H9 (cell line): ENCODE measurements around the gene SH3TC2. TPM values are rescaled to one million over a fixed set of nuclear protein-coding genes. Genes with fewer than 3 reads are reported as not detected.

ENCODE experiments used
- DNase-seq: peaks from one replicate; pipeline ENCODE4 v3.0.0-alpha.2; 2017
- H2AFZ ChIP-seq: one replicate; pipeline ENCODE4 v1.6.1; 2013; ENCODE audit warnings: mild to moderate bottlenecking, low read length, control low read depth, moderate library complexity
- H2AK5ac ChIP-seq: 2 replicates; pipeline ENCODE4 v1.6.1; 2013; ENCODE audit warnings: low read length, control low read depth, mixed read lengths; ENCODE audit not compliant: insufficient read length
- H2BK120ac ChIP-seq: one replicate; pipeline ENCODE4 v1.6.1; 2013; ENCODE audit warnings: low read depth, mild to moderate bottlenecking, low read length, control low read depth, inconsistent platforms; ENCODE audit not compliant: poor library complexity, severe bottlenecking
- H2BK12ac ChIP-seq: 2 replicates; pipeline ENCODE4 v1.6.1; 2013; ENCODE audit warnings: low read length, control low read depth, mixed read lengths, low read depth; ENCODE audit not compliant: insufficient read length
- H2BK15ac ChIP-seq: 2 replicates; pipeline ENCODE4 v1.6.1; 2013; ENCODE audit warnings: low read depth, low read length, control low read depth
- H2BK20ac ChIP-seq: one replicate; pipeline ENCODE4 v1.6.1; 2013; ENCODE audit warnings: low read depth, mild to moderate bottlenecking, low read length, control low read depth, inconsistent platforms; ENCODE audit not compliant: poor library complexity, severe bottlenecking
- H2BK5ac ChIP-seq: 2 replicates; pipeline ENCODE4 v1.6.1; 2013; ENCODE audit warnings: low read length, control low read depth, mixed read lengths; ENCODE audit not compliant: insufficient read length
- H3K14ac ChIP-seq: 2 replicates; pipeline ENCODE4 v1.6.1; 2013; ENCODE audit warnings: low read length, control low read depth; ENCODE audit not compliant: insufficient read depth
- H3K18ac ChIP-seq: 2 replicates; pipeline ENCODE4 v1.6.1; 2013; ENCODE audit warnings: low read depth, mild to moderate bottlenecking, mixed read lengths, low read length, control low read depth; ENCODE audit not compliant: insufficient read length
- H3K23ac ChIP-seq: 2 replicates; pipeline ENCODE4 v1.6.1; 2013; ENCODE audit warnings: low read length, control low read depth, mixed read lengths, low read depth; ENCODE audit not compliant: insufficient read length
- H3K23me2 ChIP-seq: 2 replicates; pipeline ENCODE4 v1.6.1; 2013; ENCODE audit warnings: low read depth, mild to moderate bottlenecking, mixed read lengths, low read length, control low read depth; ENCODE audit not compliant: insufficient read length, poor library complexity, severe bottlenecking
- H3K27ac ChIP-seq: 2 replicates; pipeline ENCODE4 v1.5.1; 2013; ENCODE audit warnings: low read length, control low read depth, mixed read lengths, low read depth; ENCODE audit not compliant: insufficient read length
- H3K27me3 ChIP-seq: 2 replicates; pipeline ENCODE4 v1.6.1; 2013; ENCODE audit warnings: low read length, control low read depth, inconsistent platforms; ENCODE audit not compliant: insufficient read depth
- H3K4ac ChIP-seq: 2 replicates; pipeline ENCODE4 v1.6.1; 2013; ENCODE audit warnings: low read depth, mild to moderate bottlenecking, control low read depth, inconsistent platforms, low read length, moderate library complexity
- H3K4me1 ChIP-seq: 2 replicates; pipeline ENCODE4 v1.6.1; 2013; ENCODE audit warnings: low read length, control low read depth, inconsistent platforms; ENCODE audit not compliant: insufficient read depth
- H3K4me2 ChIP-seq: 2 replicates; pipeline ENCODE4 v1.6.1; 2013; ENCODE audit warnings: low read length, control low read depth, mixed read lengths; ENCODE audit not compliant: insufficient read length, insufficient read depth
- H3K56ac ChIP-seq: 2 replicates; pipeline ENCODE4 v1.6.1; 2013; ENCODE audit warnings: low read depth, mild to moderate bottlenecking, mixed read lengths, low read length, control low read depth; ENCODE audit not compliant: insufficient read length
- H3K79me1 ChIP-seq: 2 replicates; pipeline ENCODE4 v1.6.1; 2013; ENCODE audit warnings: low read depth, mild to moderate bottlenecking, moderate library complexity, low read length, control low read depth, inconsistent platforms; ENCODE audit not compliant: insufficient read depth, poor library complexity, severe bottlenecking
- H3K79me2 ChIP-seq: 2 replicates; pipeline ENCODE4 v1.6.1; 2013; ENCODE audit warnings: low read length, control low read depth, inconsistent platforms; ENCODE audit not compliant: insufficient read depth
- H3K9ac ChIP-seq: 2 replicates; pipeline ENCODE4 v1.6.1; 2013; ENCODE audit warnings: low read length, control low read depth, mixed read lengths; ENCODE audit not compliant: insufficient read length; ENCODE audit errors: extremely low read depth
- H3K9me3 ChIP-seq: one replicate; pipeline ENCODE4 v1.6.1; 2013; ENCODE audit warnings: low read depth, low read length, inconsistent platforms; ENCODE audit not compliant: control insufficient read depth
- H3T11ph ChIP-seq: one replicate; pipeline ENCODE4 v1.6.1; 2013; ENCODE audit warnings: mild to moderate bottlenecking, low read length, control low read depth, inconsistent platforms
- H4K20me1 ChIP-seq: one replicate; pipeline ENCODE4 v1.6.1; 2013; ENCODE audit not compliant: control insufficient read depth, insufficient read length, insufficient read depth
- H4K5ac ChIP-seq: 2 replicates; pipeline ENCODE4 v1.6.1; 2013; ENCODE audit warnings: low read depth, mild to moderate bottlenecking, mixed read lengths, low read length, control low read depth; ENCODE audit not compliant: insufficient read length
- H4K8ac ChIP-seq: replicated peaks from 2 replicates; pipeline ENCODE4 v1.6.1; 2013; ENCODE audit warnings: low read length, control low read depth, mixed read lengths, low read depth; ENCODE audit not compliant: insufficient read length
- H4K91ac ChIP-seq: 2 replicates; pipeline ENCODE4 v1.6.1; 2013; ENCODE audit warnings: low read depth, mild to moderate bottlenecking, moderate library complexity, mixed read lengths, low read length, control low read depth; ENCODE audit not compliant: insufficient read length
- H3K27ac Mint-ChIP-seq, 3 experiments: 2 replicates in 2 of 3; 3 replicates in 1 of 3; pipeline ENCODE4 v1.8.0; 2020 to 2021; ENCODE audit warnings: mixed read lengths in 3 of 3, mild to moderate bottlenecking in 1 of 3, moderate library complexity in 1 of 3
- H3K27me3 Mint-ChIP-seq: 2 replicates; pipeline ENCODE4 v1.8.0; 2021; ENCODE audit warnings: low read depth, mild to moderate bottlenecking, moderate library complexity, mixed read lengths
- H3K36me3 Mint-ChIP-seq, 3 experiments: 2 replicates in 2 of 3; 3 replicates in 1 of 3; pipeline ENCODE4 v1.8.0; 2020 to 2021; ENCODE audit warnings: low read depth in 3 of 3, mixed read lengths in 3 of 3; ENCODE audit not compliant: insufficient read depth in 1 of 3
- H3K4me1 Mint-ChIP-seq, 2 experiments: 2 replicates each; pipeline ENCODE4 v1.8.0; 2020; ENCODE audit warnings: mixed read lengths in 2 of 2
- H3K4me3 Mint-ChIP-seq, 2 experiments: 2 replicates in 1 of 2; 3 replicates in 1 of 2; pipeline ENCODE4 v1.8.0; 2020 to 2021; ENCODE audit warnings: mild to moderate bottlenecking in 2 of 2, mixed read lengths in 2 of 2, moderate library complexity in 1 of 2
- H3K9me3 Mint-ChIP-seq, 2 experiments: 2 replicates in 1 of 2; 3 replicates in 1 of 2; pipeline ENCODE4 v1.8.0; 2020; ENCODE audit warnings: mild to moderate bottlenecking in 2 of 2, mixed read lengths in 2 of 2, moderate library complexity in 1 of 2
- WGBS: extraction: QIAGEN DNeasy Blood & Tissue Kit; methylation state at CpG from one replicate; pipeline ENCODE4 v1.1.7; 2013; ENCODE audit warnings: missing lambda C conversion rate, low lambda C conversion rate, mixed read lengths; ENCODE audit not compliant: insufficient read length; ENCODE audit errors: extremely low coverage; 5-methylcytosine and 5-hydroxymethylcytosine counted together
- total RNA-seq: library from RNA; stranded (reverse); gene quantifications from 2 replicates; pipeline ENCODE4 v1.2.1, GENCODE V29; 2021
- TF ChIP-seq, protein P1 (sequence below): fragments of 200-600 bp; sonication (generic); conservative IDR thresholded peaks from 3 replicates; pipeline ENCODE4 v1.8.0; 2021; ENCODE audit warnings: antibody characterized with exemption, mild to moderate bottlenecking

Gene SH3TC2
- total RNA-seq, 1 experiment from 2014 or later, result not detected

DNA sequence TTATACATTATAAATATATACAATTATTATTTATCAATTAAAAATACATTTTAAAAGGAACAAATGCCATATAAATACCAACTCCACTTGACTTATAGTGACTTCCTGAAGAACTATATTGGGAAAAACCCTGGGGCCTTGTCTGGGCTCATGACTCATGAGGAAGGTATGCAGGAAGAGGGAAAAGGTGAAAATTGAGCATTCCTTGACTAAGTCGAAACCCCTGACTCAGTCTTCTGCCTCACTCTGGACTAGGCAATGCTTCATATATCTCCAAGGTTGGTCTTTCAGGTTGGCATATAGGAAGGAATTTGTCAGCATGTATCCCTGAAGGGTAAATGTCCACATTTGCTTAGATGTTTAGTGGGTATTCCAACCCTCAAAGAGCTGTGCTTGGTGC, 78.5 kb downstream of the SH3TC2 start:
- Histone ChIP-seq H2BK5ac (no peak overlapping the region), H3K79me1 (no peaks in the 10 kb centered on the region), H2BK15ac (no peak overlapping the region), H4K8ac (no peak overlapping the region), H3K27ac (peak overlapping the region; percentile 53), H3K4me1 (peaks cover 10% of the 10 kb centered on the region), H2AK5ac (no peak overlapping the region), H2BK120ac (no peak overlapping the region), H3K4me2 (no peak overlapping the region), H2AFZ (no peak overlapping the region), H3K23ac (no peak overlapping the region), H4K5ac (no peak overlapping the region), H3K9ac (no peak overlapping the region), H3K9me3 (no peaks in the 10 kb centered on the region), H3T11ph (no peak overlapping the region), H3K27me3 (no peaks in the 10 kb centered on the region), H3K23me2 (no peaks in the 10 kb centered on the region), H3K4ac (no peak overlapping the region), H4K91ac (no peak overlapping the region), H2BK12ac (peak overlapping the region; percentile 15), H2BK20ac (no peak overlapping the region), H4K20me1 (no peaks in the 10 kb centered on the region), H3K79me2 (no peaks in the 10 kb centered on the region), H3K56ac (no peak overlapping the region), H3K14ac (no peak overlapping the region), H3K18ac (no peak overlapping the region)
- no peak overlapping the region for H3K4me3 Mint-ChIP-seq
- TF ChIP-seq, protein P1, sequence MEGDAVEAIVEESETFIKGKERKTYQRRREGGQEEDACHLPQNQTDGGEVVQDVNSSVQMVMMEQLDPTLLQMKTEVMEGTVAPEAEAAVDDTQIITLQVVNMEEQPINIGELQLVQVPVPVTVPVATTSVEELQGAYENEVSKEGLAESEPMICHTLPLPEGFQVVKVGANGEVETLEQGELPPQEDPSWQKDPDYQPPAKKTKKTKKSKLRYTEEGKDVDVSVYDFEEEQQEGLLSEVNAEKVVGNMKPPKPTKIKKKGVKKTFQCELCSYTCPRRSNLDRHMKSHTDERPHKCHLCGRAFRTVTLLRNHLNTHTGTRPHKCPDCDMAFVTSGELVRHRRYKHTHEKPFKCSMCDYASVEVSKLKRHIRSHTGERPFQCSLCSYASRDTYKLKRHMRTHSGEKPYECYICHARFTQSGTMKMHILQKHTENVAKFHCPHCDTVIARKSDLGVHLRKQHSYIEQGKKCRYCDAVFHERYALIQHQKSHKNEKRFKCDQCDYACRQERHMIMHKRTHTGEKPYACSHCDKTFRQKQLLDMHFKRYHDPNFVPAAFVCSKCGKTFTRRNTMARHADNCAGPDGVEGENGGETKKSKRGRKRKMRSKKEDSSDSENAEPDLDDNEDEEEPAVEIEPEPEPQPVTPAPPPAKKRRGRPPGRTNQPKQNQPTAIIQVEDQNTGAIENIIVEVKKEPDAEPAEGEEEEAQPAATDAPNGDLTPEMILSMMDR, result no peak
- no peaks in the 10 kb centered on the region for H3K36me3 Mint-ChIP-seq
- no peaks in the 10 kb centered on the region for H3K27me3 Mint-ChIP-seq
- H3K27ac Mint-ChIP-seq, result no peak overlapping the region
- peaks cover 20 to 22% of the 10 kb centered on the region in 2 experiments for H3K4me1 Mint-ChIP-seq
- peak; percentile 42 for DNase-seq
- no CpG with 5 or more reads among the region's 1 CpG for WGBS
- H3K9me3 Mint-ChIP-seq, result no peaks in the 10 kb centered on the region
